Duodenal mucosa (tissue), 2 donors: ENCODE measurements around the gene ZFYVE21.

Experiments used
- H3K27ac ChIP-seq: one replicate; pipeline ENCODE4 v1.7.0; 2013; ENCODE audit warnings: low read depth, low read length
- H3K27me3 ChIP-seq, 2 donors: one replicate each; pipeline ENCODE4 v1.7.0; 2013; ENCODE audit warnings: low read length in 2 of 2, control low read depth in 1 of 2; ENCODE audit not compliant: insufficient read depth in 2 of 2, control insufficient read depth in 1 of 2
- H3K36me3 ChIP-seq, 2 donors: one replicate each; pipeline ENCODE4 v1.7.0; 2013; ENCODE audit warnings: low read length in 2 of 2, control low read depth in 1 of 2; ENCODE audit not compliant: insufficient read depth in 2 of 2, control insufficient read depth in 1 of 2
- H3K4me1 ChIP-seq, 2 donors: one replicate each; pipeline ENCODE4 v1.7.0; 2013; ENCODE audit warnings: low read length in 2 of 2, control low read depth in 1 of 2; ENCODE audit not compliant: insufficient read depth in 2 of 2, control insufficient read depth in 1 of 2
- H3K4me3 ChIP-seq, 2 donors: one replicate each; pipeline ENCODE4 v1.7.0; 2013; ENCODE audit warnings: low read length in 2 of 2, low read depth in 1 of 2
- H3K9ac ChIP-seq, 2 donors: one replicate each; pipeline ENCODE4 v1.7.0; 2013; ENCODE audit warnings: low read length in 2 of 2, low read depth in 1 of 2
- H3K9me3 ChIP-seq, 2 donors: one replicate each; pipeline ENCODE4 v1.7.0; 2013; ENCODE audit warnings: low read length in 2 of 2, control low read depth in 1 of 2; ENCODE audit not compliant: control insufficient read depth in 1 of 2

ZFYVE21 gene

GRCh38 chr14:103744621-103745395 lies 29.2 kb downstream of the ZFYVE21 start:
- Histone ChIP-seq H3K36me3 (peaks cover 13 to 74% of the 10 kb centered on the region in 2 donors), H3K27me3 (no peaks in the 10 kb centered on the region), H3K4me1 (peaks cover 6 to 7% of the 10 kb centered on the region in 2 donors), H3K4me3 (no peak overlapping the region), H3K9me3 (no peaks in the 10 kb centered on the region), H3K9ac (no peak overlapping the region), H3K27ac (no peak overlapping the region)

- H3K4me1 ChIP-seq: peaks cover 6 to 7% of the 10 kb centered on the region in 2 donors
- H3K9me3 ChIP-seq: no peaks in the 10 kb centered on the region
- H3K4me3 ChIP-seq: no peak overlapping the region
- H3K9ac ChIP-seq: no peak overlapping the region
- peaks cover 13 to 73% of the 10 kb centered on the region in 2 donors for H3K36me3 ChIP-seq
- no peak overlapping the region for H3K27ac ChIP-seq
- no peaks in the 10 kb centered on the region for H3K27me3 ChIP-seq
These were observed 29.8 kb downstream of the ZFYVE21 start for GRCh38 chr14:103745424-103745823.

GRCh38 chr14:103746701-103747100 lies 31.1 kb downstream of the ZFYVE21 start:
- Histone ChIP-seq H3K4me1 (peaks cover 6 to 7% of the 10 kb centered on the region in 2 donors), H3K27ac (no peak overlapping the region), H3K36me3 (peaks cover 8 to 63% of the 10 kb centered on the region in 2 donors), H3K27me3 (no peaks in the 10 kb centered on the region), H3K4me3 (no peak overlapping the region), H3K9me3 (no peaks in the 10 kb centered on the region), H3K9ac (no peak overlapping the region)

- H3K27ac ChIP-seq: no peak overlapping the region
- H3K4me3 ChIP-seq: no peak overlapping the region
- peaks cover 8 to 54% of the 10 kb centered on the region in 2 donors for H3K36me3 ChIP-seq
- no peaks in the 10 kb centered on the region for H3K27me3 ChIP-seq
- no peak overlapping the region for H3K9ac ChIP-seq
- H3K9me3 ChIP-seq: no peaks in the 10 kb centered on the region
- H3K4me1 ChIP-seq: peaks cover 3 to 7% of the 10 kb centered on the region in 2 donors
These were observed 32.9 kb downstream of the ZFYVE21 start for GRCh38 chr14:103748534-103748857.

GRCh38 chr14:103749452-103749851 lies 33.8 kb downstream of the ZFYVE21 start:
- H3K4me1 ChIP-seq: peaks cover 0 to 7% of the 10 kb centered on the region in 2 donors
- no peak overlapping the region for H3K4me3 ChIP-seq
- H3K27me3 ChIP-seq: no peaks in the 10 kb centered on the region
- no peak overlapping the region for H3K27ac ChIP-seq
- H3K36me3 ChIP-seq: peaks cover 8 to 50% of the 10 kb centered on the region in 2 donors
- no peaks in the 10 kb centered on the region for H3K9me3 ChIP-seq
- no peak overlapping the region for H3K9ac ChIP-seq

GRCh38 chr14:103749860-103750259 lies 34.2 kb downstream of the ZFYVE21 start:
- H3K9me3 ChIP-seq: no peaks in the 10 kb centered on the region
- no peak overlapping the region for H3K9ac ChIP-seq
- peaks cover 0 to 6% of the 10 kb centered on the region in 2 donors for H3K4me1 ChIP-seq
- no peaks in the 10 kb centered on the region for H3K27me3 ChIP-seq
- no peak overlapping the region for H3K4me3 ChIP-seq
- peaks cover 8 to 46% of the 10 kb centered on the region in 2 donors for H3K36me3 ChIP-seq
- H3K27ac ChIP-seq: no peak overlapping the region

- no peaks in the 10 kb centered on the region for H3K9me3 ChIP-seq
- H3K36me3 ChIP-seq: peaks cover 0 to 19% of the 10 kb centered on the region in 2 donors
- no peak overlapping the region for H3K27ac ChIP-seq
- no peaks in the 10 kb centered on the region for H3K4me1 ChIP-seq
- no peaks in the 10 kb centered on the region for H3K27me3 ChIP-seq
- no peak overlapping the region for H3K9ac ChIP-seq
- H3K4me3 ChIP-seq: no peak overlapping the region
These were observed 38.2 kb downstream of the ZFYVE21 start for GRCh38 chr14:103753774-103754173.

GRCh38 chr14:103755060-103755459 lies 39.5 kb downstream of the ZFYVE21 start:
- Histone ChIP-seq H3K4me3 (no peak overlapping the region), H3K36me3 (peaks cover 0 to 9% of the 10 kb centered on the region in 2 donors), H3K27me3 (no peaks in the 10 kb centered on the region), H3K9ac (no peak overlapping the region), H3K4me1 (no peaks in the 10 kb centered on the region), H3K9me3 (no peaks in the 10 kb centered on the region), H3K27ac (no peak overlapping the region)

GRCh38 chr14:103758059-103758776 lies 42.6 kb downstream of the ZFYVE21 start:
- Histone ChIP-seq H3K4me1 (no peaks in the 10 kb centered on the region), H3K9ac (no peak overlapping the region), H3K4me3 (no peak overlapping the region), H3K27me3 (no peaks in the 10 kb centered on the region), H3K27ac (no peak overlapping the region), H3K9me3 (no peaks in the 10 kb centered on the region), H3K36me3 (peaks cover 0 to 3% of the 10 kb centered on the region in 2 donors)

- Histone ChIP-seq H3K9ac (no peak overlapping the region), H3K4me3 (no peak overlapping the region), H3K27me3 (no peaks in the 10 kb centered on the region), H3K4me1 (no peaks in the 10 kb centered on the region), H3K9me3 (no peaks in the 10 kb centered on the region), H3K27ac (no peak overlapping the region), H3K36me3 (peaks cover 0 to 10% of the 10 kb centered on the region in 2 donors)
These were observed 46.4 kb downstream of the ZFYVE21 start for GRCh38 chr14:103762036-103762435.
